Stimulated activated naive CD4-positive, alpha-beta T cell (primary cell): ENCODE results near the gene CYTIP.
A peak's percentile ranks its signal among the peaks of the same experiment; 100 is the strongest.
"Not testable (repeated sequence)": the region's sequence is repeated elsewhere in the genome, so short reads cannot be mapped to it uniquely, and the experiment has no call there.

Experiments used
- DNase-seq, 6 experiments: peaks; one replicate each; lab custom pipeline; 2025; lab: John Stamatoyannopoulos, UW

The CYTIP gene

GRCh38 chr2:157424374-157424773 lies 19.5 kb downstream of the CYTIP start:
- no peak for DNase-seq

GRCh38 chr2:157421964-157422363 lies 21.9 kb downstream of the CYTIP start:
- no peak for DNase-seq

- no peak for DNase-seq
These were observed 22.5 kb downstream of the CYTIP start for GRCh38 chr2:157421331-157421944.

- DNase-seq = peak in 1 of 6 experiments; percentile 33
These were observed 23.0 kb downstream of the CYTIP start for GRCh38 chr2:157420771-157421323.

- no peak for DNase-seq
These were observed 24.8 kb downstream of the CYTIP start for GRCh38 chr2:157419031-157419575.

GRCh38 chr2:157418239-157418641 lies 25.6 kb downstream of the CYTIP start:
- DNase-seq = peak in 5 of 6 experiments; percentile 17 to 83 (median 81)

GRCh38 chr2:157415591-157416101 lies 28.2 kb downstream of the CYTIP start:
- DNase-seq = no peak

GRCh38 chr2:157414050-157414449 lies 29.8 kb downstream of the CYTIP start:
- DNase-seq = peak in 1 of 6 experiments; percentile 16

- peak in 5 of 6 experiments; percentile 39 to 91 (median 85) for DNase-seq
These were observed 30.4 kb downstream of the CYTIP start for GRCh38 chr2:157413326-157414035.

- no peak for DNase-seq
These were observed 32.1 kb downstream of the CYTIP start for GRCh38 chr2:157411624-157412336.

GRCh38 chr2:157405398-157405797 lies 38.5 kb downstream of the CYTIP start:
- DNase-seq = not testable (repeated sequence)

- DNase-seq = peak; percentile 32 to 90 (median 78)
These were observed 39.5 kb downstream of the CYTIP start for GRCh38 chr2:157404363-157404762.

- peak in 3 of 6 experiments; percentile 16 to 28 (median 26) for DNase-seq
These were observed 40.9 kb downstream of the CYTIP start for GRCh38 chr2:157402801-157403485.

- peak in 1 of 6 experiments; percentile 12 for DNase-seq
These were observed 48.1 kb downstream of the CYTIP start for GRCh38 chr2:157395811-157396210.

- DNase-seq = no peak
These were observed 49.0 kb downstream of the CYTIP start for GRCh38 chr2:157394928-157395327.

- DNase-seq = no peak
These were observed 50.5 kb downstream of the CYTIP start for GRCh38 chr2:157393348-157393747.

- no peak for DNase-seq
These were observed 55.1 kb downstream of the CYTIP start for GRCh38 chr2:157388827-157389226.

- no peak for DNase-seq
These were observed 57.1 kb downstream of the CYTIP start for GRCh38 chr2:157386747-157387146.

- no peak for DNase-seq
These were observed 57.6 kb downstream of the CYTIP start for GRCh38 chr2:157386247-157386646.

GRCh38 chr2:157377861-157378260 lies 66.0 kb downstream of the CYTIP start:
- no peak for DNase-seq

GRCh38 chr2:157376041-157376440 lies 67.8 kb downstream of the CYTIP start:
- no peak for DNase-seq
